Stimulated activated CD4-positive, alpha-beta T cell treated with anti-CD3 and anti-CD28 coated beads, Interleukin-15, amount 100 ng/mL, for 24 hours (primary cell): ENCODE data around the gene PF4V1.

Experiments used
- DNase-seq: peaks from one replicate; pipeline ENCODE4 v3.0.0-alpha.2; 2020

Gene PF4V1

GRCh38 chr4:73853246-73853704 is at the start of gene PF4V1:
PF4V1 (plus strand) TSS chr4:73853296; CDS start chr4:73853363, 67 bp downstream.
- no peak for DNase-seq

GRCh38 chr4:73810191-73810590 is 42.9 kb upstream of the PF4V1 start:
- no peak for DNase-seq

GRCh38 chr4:73811841-73812240 is 41.3 kb upstream of the PF4V1 start:
- DNase-seq, result no peak

- no peak for DNase-seq
Measured at GRCh38 chr4:73814679-73815078, 38.4 kb upstream of the PF4V1 start.

GRCh38 chr4:73815145-73815544 is 38.0 kb upstream of the PF4V1 start:
- no peak for DNase-seq

GRCh38 chr4:73816814-73817213 is 36.3 kb upstream of the PF4V1 start:
- DNase-seq, result no peak

GRCh38 chr4:73817341-73817740 is 35.8 kb upstream of the PF4V1 start:
- no peak for DNase-seq

GRCh38 chr4:73821325-73821724 is 31.8 kb upstream of the PF4V1 start:
- no peak for DNase-seq

GRCh38 chr4:73822389-73822788 is 30.7 kb upstream of the PF4V1 start:
- no peak for DNase-seq

GRCh38 chr4:73822812-73823504 is 30.1 kb upstream of the PF4V1 start:
- DNase-seq, result no peak

GRCh38 chr4:73823760-73824159 is 29.3 kb upstream of the PF4V1 start:
- DNase-seq, result no peak

- DNase-seq, result no peak
Measured at GRCh38 chr4:73828956-73829355, 24.1 kb upstream of the PF4V1 start.

GRCh38 chr4:73831569-73831968 is 21.5 kb upstream of the PF4V1 start:
- no peak for DNase-seq

- no peak for DNase-seq
Measured at GRCh38 chr4:73832651-73833237, 20.4 kb upstream of the PF4V1 start.

- DNase-seq, result no peak
Measured at GRCh38 chr4:73836373-73837279, 16.5 kb upstream of the PF4V1 start, which contains the start of gene CXCL6. CXCL6 (plus strand) TSS chr4:73836678; CDS start chr4:73836751, 73 bp downstream.

- no peak for DNase-seq
Measured at GRCh38 chr4:73839071-73839470, 14.0 kb upstream of the PF4V1 start.

GRCh38 chr4:73839715-73840114 is 13.4 kb upstream of the PF4V1 start:
- no peak for DNase-seq

GRCh38 chr4:73841243-73841925 is 11.7 kb upstream of the PF4V1 start:
- DNase-seq, result no peak

GRCh38 chr4:73842696-73843095 is 10.4 kb upstream of the PF4V1 start:
- no peak for DNase-seq

- no peak for DNase-seq
Measured at GRCh38 chr4:73843369-73843768, 9.7 kb upstream of the PF4V1 start.

GRCh38 chr4:73844345-73844744 is 8.8 kb upstream of the PF4V1 start:
- DNase-seq, result no peak

GRCh38 chr4:73844806-73845205 is 8.3 kb upstream of the PF4V1 start:
- DNase-seq, result no peak
